ENCODE measurements around the gene CHCHD3. TPM values are rescaled to one million over a fixed set of nuclear protein-coding genes. Genes with fewer than 3 reads are reported as not detected.

Gene CHCHD3
- polyA plus RNA-seq, 3 donors: 30.5 to 56.7 (median 48.8) TPM

GRCh38 chr7:132760866-132761265, 321.0 kb downstream of the CHCHD3 start:
- Mint-ChIP-seq H3K27me3 (ENCODE audit: low read depth in 3 of 3) (peaks cover 0 to 8% (median 3%) of the 10 kb centered on the region in 3 donors), H3K4me3 (no peak overlapping the region), H3K36me3 (no peaks in the 10 kb centered on the region), H3K27ac (no peak overlapping the region), H3K4me1 (peaks cover 7% of the 10 kb centered on the region), H3K9me3 (peaks cover 0 to 3% (median 0%) of the 10 kb centered on the region in 7 donors)
- Histone ChIP-seq H3K27me3 (ENCODE audit: control insufficient read depth in 2 of 2, insufficient read depth in 2 of 2, low read length in 2 of 2) (no peaks in the 10 kb centered on the region), H3K4me1 (ENCODE audit: control insufficient read depth in 1 of 2, insufficient read depth in 2 of 2, low read length in 2 of 2) (peaks cover 0 to 10% of the 10 kb centered on the region in 2 donors), H3K79me2 (ENCODE audit: insufficient read depth, low read length) (no peaks in the 10 kb centered on the region), H3K36me3 (replicated peaks in 1 of 2; ENCODE audit: control insufficient read depth in 1 of 2, insufficient read depth in 2 of 2, low read length in 2 of 2) (no peaks in the 10 kb centered on the region), H3K27ac (ENCODE audit: low read depth in 1 of 2, low read length in 2 of 2) (no peak overlapping the region), H3K9ac (ENCODE audit: insufficient read depth, low read length, poor library complexity, severe bottlenecking) (no peak overlapping the region), H3K4me3 (replicated peaks in 1 of 3; ENCODE audit: low read depth in 2 of 3, low read length in 3 of 3) (no peak overlapping the region), H4K20me1 (ENCODE audit: insufficient read depth, low read length) (no peaks in the 10 kb centered on the region), H3K9me3 (replicated peaks in 1 of 2; ENCODE audit: control insufficient read depth in 1 of 2, insufficient read depth in 1 of 2, low read length in 2 of 2) (no peaks in the 10 kb centered on the region), H2AFZ (ENCODE audit: insufficient read depth, low read depth, low read length, poor library complexity, severe bottlenecking) (no peak overlapping the region), H3K4me2 (replicated peaks; ENCODE audit: extremely low read depth, low read length, poor library complexity, severe bottlenecking) (no peak overlapping the region)
- intact Hi-C loops (cut with micrococcal nuclease): no loop called here
- TF ChIP-seq, protein P1, sequence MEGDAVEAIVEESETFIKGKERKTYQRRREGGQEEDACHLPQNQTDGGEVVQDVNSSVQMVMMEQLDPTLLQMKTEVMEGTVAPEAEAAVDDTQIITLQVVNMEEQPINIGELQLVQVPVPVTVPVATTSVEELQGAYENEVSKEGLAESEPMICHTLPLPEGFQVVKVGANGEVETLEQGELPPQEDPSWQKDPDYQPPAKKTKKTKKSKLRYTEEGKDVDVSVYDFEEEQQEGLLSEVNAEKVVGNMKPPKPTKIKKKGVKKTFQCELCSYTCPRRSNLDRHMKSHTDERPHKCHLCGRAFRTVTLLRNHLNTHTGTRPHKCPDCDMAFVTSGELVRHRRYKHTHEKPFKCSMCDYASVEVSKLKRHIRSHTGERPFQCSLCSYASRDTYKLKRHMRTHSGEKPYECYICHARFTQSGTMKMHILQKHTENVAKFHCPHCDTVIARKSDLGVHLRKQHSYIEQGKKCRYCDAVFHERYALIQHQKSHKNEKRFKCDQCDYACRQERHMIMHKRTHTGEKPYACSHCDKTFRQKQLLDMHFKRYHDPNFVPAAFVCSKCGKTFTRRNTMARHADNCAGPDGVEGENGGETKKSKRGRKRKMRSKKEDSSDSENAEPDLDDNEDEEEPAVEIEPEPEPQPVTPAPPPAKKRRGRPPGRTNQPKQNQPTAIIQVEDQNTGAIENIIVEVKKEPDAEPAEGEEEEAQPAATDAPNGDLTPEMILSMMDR (IDR thresholded peaks at IDR 0.05): no peak
- WGBS (ENCODE audit: insufficient coverage): 82% methylated on average over 2 of the region's 7 CpGs
- no peak for DNase-seq

GRCh38 chr7:132760244-132760623, 321.7 kb downstream of the CHCHD3 start:
- Histone ChIP-seq H3K9me3 (replicated peaks in 1 of 2; ENCODE audit: control insufficient read depth in 1 of 2, insufficient read depth in 1 of 2, low read length in 2 of 2) (no peaks in the 10 kb centered on the region), H2AFZ (ENCODE audit: insufficient read depth, low read depth, low read length, poor library complexity, severe bottlenecking) (no peak overlapping the region), H3K27me3 (ENCODE audit: control insufficient read depth in 2 of 2, insufficient read depth in 2 of 2, low read length in 2 of 2) (no peaks in the 10 kb centered on the region), H3K4me1 (ENCODE audit: control insufficient read depth in 1 of 2, insufficient read depth in 2 of 2, low read length in 2 of 2) (peaks cover 0 to 10% of the 10 kb centered on the region in 2 donors), H3K9ac (ENCODE audit: insufficient read depth, low read length, poor library complexity, severe bottlenecking) (no peak overlapping the region), H3K4me2 (replicated peaks; ENCODE audit: extremely low read depth, low read length, poor library complexity, severe bottlenecking) (no peak overlapping the region), H4K20me1 (ENCODE audit: insufficient read depth, low read length) (no peaks in the 10 kb centered on the region), H3K4me3 (replicated peaks in 1 of 3; ENCODE audit: low read depth in 2 of 3, low read length in 3 of 3) (no peak overlapping the region), H3K36me3 (replicated peaks in 1 of 2; ENCODE audit: control insufficient read depth in 1 of 2, insufficient read depth in 2 of 2, low read length in 2 of 2) (no peaks in the 10 kb centered on the region), H3K27ac (ENCODE audit: low read depth in 1 of 2, low read length in 2 of 2) (no peak overlapping the region), H3K79me2 (ENCODE audit: insufficient read depth, low read length) (no peaks in the 10 kb centered on the region)
- Mint-ChIP-seq H3K27me3 (ENCODE audit: low read depth in 3 of 3) (peaks cover 0 to 8% (median 3%) of the 10 kb centered on the region in 3 donors), H3K4me3 (no peak overlapping the region), H3K4me1 (peaks cover 7% of the 10 kb centered on the region), H3K36me3 (no peaks in the 10 kb centered on the region), H3K27ac (no peak overlapping the region), H3K9me3 (peaks cover 0 to 5% (median 0%) of the 10 kb centered on the region in 7 donors)
- intact Hi-C loops (cut with micrococcal nuclease): no loop called here
- TF ChIP-seq, protein P1 (IDR thresholded peaks at IDR 0.05): no peak
- no peak for DNase-seq
- WGBS (ENCODE audit: insufficient coverage): no CpG with 5 or more reads among the region's 2 CpGs
